Small intestine (tissue), 7 donors: Measurements from ENCODE around the gene ACSBG1. TPM values are rescaled to one million over a fixed set of nuclear protein-coding genes. Genes with fewer than 3 reads are reported as not detected.
A peak's percentile ranks its signal among the peaks of the same experiment; 100 is the strongest.

Experiments
- DNase-seq, 2 donors: peaks; one replicate each; pipeline versions ENCODE4 v3.0.0 to v3.0.0-alpha.2; 2013
- FAIRE-seq: peaks from 2 replicates; lab custom pipeline; 2012; peaks lifted over from hg19 to GRCh38; lab: Jason Lieb, UNC
- H3K27ac ChIP-seq, 3 donors: one replicate each; pipeline ENCODE4 v1.5.1; 2013; ENCODE audit warnings: low read length in 2 of 3, mild to moderate bottlenecking in 2 of 3, control low read depth in 1 of 3, inconsistent platforms in 1 of 3, low read depth in 1 of 3, moderate library complexity in 1 of 3
- H3K27me3 ChIP-seq, 3 donors: one replicate each; pipeline ENCODE4 v1.6.1; 2013; ENCODE audit warnings: low read length in 3 of 3, inconsistent platforms in 1 of 3; ENCODE audit not compliant: control insufficient read depth in 3 of 3, insufficient read depth in 3 of 3
- H3K36me3 ChIP-seq, 3 donors: one replicate each; pipeline ENCODE4 v1.6.1; 2013; ENCODE audit warnings: low read length in 3 of 3, inconsistent platforms in 1 of 3, low read depth in 1 of 3, mild to moderate bottlenecking in 1 of 3, moderate library complexity in 1 of 3; ENCODE audit not compliant: control insufficient read depth in 3 of 3, insufficient read depth in 2 of 3
- H3K4me1 ChIP-seq, 3 donors: one replicate each; pipeline ENCODE4 v1.6.1; 2013; ENCODE audit warnings: low read length in 2 of 3, inconsistent platforms in 1 of 3, low read depth in 1 of 3, mild to moderate bottlenecking in 1 of 3, moderate library complexity in 1 of 3; ENCODE audit not compliant: control insufficient read depth in 3 of 3, insufficient read depth in 2 of 3
- H3K4me3 ChIP-seq, 3 donors: one replicate each; pipeline ENCODE4 v1.5.1; 2013; ENCODE audit warnings: low read length in 3 of 3, control low read depth in 1 of 3, inconsistent platforms in 1 of 3, low read depth in 1 of 3, mild to moderate bottlenecking in 1 of 3, moderate library complexity in 1 of 3
- H3K9me3 ChIP-seq, 2 donors: one replicate each; pipeline ENCODE4 v1.6.1; 2013; ENCODE audit warnings: low read depth in 1 of 2, low read length in 1 of 2; ENCODE audit not compliant: control insufficient read depth in 2 of 2, insufficient read depth in 1 of 2
- WGBS, 3 donors: extraction: QIAGEN DNeasy Blood & Tissue Kit; methylation state at CpG; one replicate each; pipeline ENCODE4 v1.1.7; 2013; 5-methylcytosine and 5-hydroxymethylcytosine counted together
- polyA plus RNA-seq, 4 donors: library from polyadenylated mRNA; stranded (reverse) in 3 of 4; unstranded in 1 of 4; fragments of 200-250 nt in 3 of 4; fragments of 120-200 nt in 1 of 4; gene quantifications; one replicate each; pipeline versions ENCODE4 v1.2.1 to v1.2.3, GENCODE V29; 2013
- donor health status: healthy with polysubstance abuse.
- donor health status: control.
- donor health status: control.
- donor health status: Bipolar disorder and iron deficiency.
- donor health status: healthy.

The ACSBG1 gene
- polyA plus RNA-seq, 4 donors, result 0.54 to 0.67 (median 0.55) TPM

- no peaks in the 10 kb centered on the region for H3K9me3 ChIP-seq
- H3K36me3 ChIP-seq, result no peaks in the 10 kb centered on the region
- no peaks in the 10 kb centered on the region for H3K27me3 ChIP-seq
- H3K27ac ChIP-seq, result peak overlapping the region in 2 of 3 donors; percentile 38 to 59
- peak; percentile 85 to 94 for DNase-seq
- no peak for FAIRE-seq
- H3K4me3 ChIP-seq, result no peak overlapping the region
- WGBS, 3 donors, result 39 to 62% (median 46%) methylated on average over 17 of the region's 17 CpGs
- H3K4me1 ChIP-seq, result peaks cover 4 to 17% (median 11%) of the 10 kb centered on the region in 3 donors
Observed at GRCh38 chr15:78212546-78213424, 21.6 kb downstream of the ACSBG1 start.

- no peak for FAIRE-seq
- H3K4me3 ChIP-seq, result no peak overlapping the region
Observed at GRCh38 chr15:78212008-78212407, 22.4 kb downstream of the ACSBG1 start.

DNA sequence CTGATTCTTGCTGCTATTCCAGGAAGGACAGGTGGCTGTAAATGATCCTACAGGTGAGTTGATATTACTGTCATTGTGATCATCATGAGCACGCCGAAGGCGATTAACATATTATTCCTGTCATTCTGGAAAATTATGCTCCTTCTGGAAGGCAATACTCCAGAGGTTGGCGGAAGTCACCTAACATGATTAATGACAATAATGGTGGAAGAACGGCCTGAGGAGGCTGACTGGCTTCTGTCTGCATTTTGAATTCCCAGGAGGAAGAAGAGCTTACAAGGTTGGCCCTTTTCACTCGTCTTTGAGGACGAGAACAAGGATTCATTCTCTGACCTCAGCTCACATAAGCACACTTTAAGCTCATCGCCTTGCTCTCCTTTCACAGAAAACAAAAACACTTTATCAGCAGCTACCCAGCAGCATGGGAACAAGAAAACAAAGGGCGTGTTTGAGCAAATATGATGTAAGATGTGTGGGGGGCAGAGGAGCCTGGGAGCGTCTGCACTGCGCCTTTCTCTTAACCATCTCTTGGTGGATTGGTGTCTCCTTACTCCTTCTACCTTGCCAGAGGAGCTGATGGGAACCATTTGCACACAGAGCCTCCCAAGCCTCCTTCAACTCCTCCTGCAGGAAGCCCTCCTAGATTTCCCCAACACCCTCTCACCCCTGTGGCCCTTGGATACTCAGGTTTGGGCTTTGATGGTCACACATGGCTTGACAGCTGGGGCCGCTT is 23.0 kb downstream of the ACSBG1 start:
- H3K27me3 ChIP-seq, result no peaks in the 10 kb centered on the region
- H3K4me3 ChIP-seq, result no peak overlapping the region
- H3K36me3 ChIP-seq, result no peaks in the 10 kb centered on the region
- FAIRE-seq (no peak), DNase-seq (no peak)
- peaks cover 4 to 13% (median 10%) of the 10 kb centered on the region in 3 donors for H3K4me1 ChIP-seq
- H3K27ac ChIP-seq, result no peak overlapping the region
- no peaks in the 10 kb centered on the region for H3K9me3 ChIP-seq
- 52 to 73% (median 57%) methylated on average over 12 of the region's 12 CpGs for WGBS, 3 donors

More at GRCh38 chr15:78212008-78212407, 22.4 kb downstream of the ACSBG1 start:
- H3K9me3 ChIP-seq, result no peaks in the 10 kb centered on the region
- no peaks in the 10 kb centered on the region for H3K36me3 ChIP-seq
- H3K27ac ChIP-seq, result peak overlapping the region in 1 of 3 donors; percentile 28
- no peak for DNase-seq
- H3K27me3 ChIP-seq, result no peaks in the 10 kb centered on the region
- peaks cover 4 to 17% (median 10%) of the 10 kb centered on the region in 3 donors for H3K4me1 ChIP-seq
- WGBS, 3 donors, result 75 to 87% (median 78%) methylated on average over 10 of the region's 10 CpGs

DNA sequence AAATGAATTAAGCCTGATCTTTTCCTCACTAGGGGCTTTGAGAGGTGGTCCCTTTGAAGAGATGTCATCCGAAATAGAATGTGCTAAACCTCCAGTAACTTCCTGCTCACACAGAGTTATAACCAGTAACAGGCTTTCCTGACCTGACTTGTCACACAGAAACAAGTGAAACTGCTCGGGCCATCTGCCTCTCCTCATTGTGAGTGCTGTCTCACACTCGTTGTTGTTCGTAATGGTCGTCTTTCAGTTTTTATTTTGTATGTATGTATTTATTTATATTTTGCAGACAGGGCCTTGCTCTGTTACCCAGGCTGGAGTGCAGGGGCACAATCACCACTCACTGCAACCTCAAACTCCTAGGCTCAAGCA is 24.0 kb downstream of the ACSBG1 start:
- Histone ChIP-seq H3K9me3 (no peaks in the 10 kb centered on the region), H3K27ac (peak overlapping the region in 1 of 3 donors; percentile 12), H3K36me3 (no peaks in the 10 kb centered on the region), H3K4me1 (peaks cover 4 to 12% (median 10%) of the 10 kb centered on the region in 3 donors), H3K27me3 (no peaks in the 10 kb centered on the region), H3K4me3 (no peak overlapping the region)
- DNase-seq (peak in 1 of 2 donors; percentile 51), FAIRE-seq (no peak)
- 21 to 39% (median 30%) methylated on average over 5 of the region's 5 CpGs for WGBS, 3 donors

GRCh38 chr15:78209646-78210348 is 24.6 kb downstream of the ACSBG1 start:
- peaks cover 4 to 14% (median 11%) of the 10 kb centered on the region in 3 donors for H3K4me1 ChIP-seq
- no peaks in the 10 kb centered on the region for H3K36me3 ChIP-seq
- FAIRE-seq, result no peak
- 31 to 47% (median 43%) methylated on average over 9 of the region's 9 CpGs for WGBS, 3 donors
- no peak for DNase-seq
- no peaks in the 10 kb centered on the region for H3K9me3 ChIP-seq
- H3K27ac ChIP-seq, result no peak overlapping the region
- no peaks in the 10 kb centered on the region for H3K27me3 ChIP-seq
- H3K4me3 ChIP-seq, result no peak overlapping the region

- H3K9me3 ChIP-seq, result no peaks in the 10 kb centered on the region
- H3K4me1 ChIP-seq, result peaks cover 4 to 20% (median 11%) of the 10 kb centered on the region in 3 donors
- WGBS, 3 donors, result 61 to 79% (median 74%) methylated on average over 20 of the region's 20 CpGs
- DNase-seq (peak in 1 of 2 donors; percentile 39), FAIRE-seq (no peak)
- no peak overlapping the region for H3K27ac ChIP-seq
- H3K27me3 ChIP-seq, result no peaks in the 10 kb centered on the region
- H3K36me3 ChIP-seq, result no peaks in the 10 kb centered on the region
- H3K4me3 ChIP-seq, result no peak overlapping the region
Observed at GRCh38 chr15:78208887-78209645, 25.3 kb downstream of the ACSBG1 start.

- Histone ChIP-seq H3K36me3 (no peaks in the 10 kb centered on the region), H3K4me3 (no peak overlapping the region), H3K9me3 (no peaks in the 10 kb centered on the region), H3K27ac (no peak overlapping the region), H3K4me1 (peaks cover 3 to 26% (median 11%) of the 10 kb centered on the region in 3 donors), H3K27me3 (no peaks in the 10 kb centered on the region)
- DNase-seq (no peak), FAIRE-seq (no peak)
- WGBS, 3 donors, result 90 to 92% (median 91%) methylated on average over 8 of the region's 8 CpGs
Observed at GRCh38 chr15:78208341-78208844, 26.0 kb downstream of the ACSBG1 start.
